HepG2 (cell line): ENCODE measurements around the gene CABLES2. TPM values are rescaled to one million over a fixed set of nuclear protein-coding genes. Genes with fewer than 3 reads are reported as not detected.
A peak's percentile ranks its signal among the peaks of the same experiment; 100 is the strongest.

Experiments used
- CSRNP1 ChIP-seq: sonication (generic); formaldehyde crosslinking; IDR thresholded peaks from 2 replicates; pipeline ENCODE4 v1.8.1; 2023; ENCODE audit warnings: mild to moderate bottlenecking, missing genetic modification reagents
- GFI1 ChIP-seq: sonication (generic); formaldehyde crosslinking; IDR thresholded peaks from 2 replicates; pipeline ENCODE4 v1.5.0; 2020; ENCODE audit warnings: missing genetic modification reagents, mild to moderate bottlenecking, borderline replicate concordance
- GPN1 ChIP-seq: sonication (generic); formaldehyde crosslinking; IDR thresholded peaks from 2 replicates; pipeline ENCODE4 v1.5.1; 2020; ENCODE audit warnings: missing genetic modification reagents, borderline replicate concordance
- MEIS1 ChIP-seq: sonication (generic); formaldehyde crosslinking; IDR thresholded peaks from 2 replicates; pipeline ENCODE4 v1.9.0; 2021; ENCODE audit warnings: mild to moderate bottlenecking, missing genetic modification reagents, moderate library complexity, borderline replicate concordance
- NCOR1 ChIP-seq: fragments of 200-600 bp; sonication (generic); IDR thresholded peaks from 2 replicates; pipeline ENCODE4 v1.7.0; 2017; ENCODE audit warnings: antibody characterized with exemption, low read length, borderline replicate concordance
- NKX3-1 ChIP-seq: sonication (generic); formaldehyde crosslinking; IDR thresholded peaks from 2 replicates; pipeline ENCODE4 v1.5.0; 2020; ENCODE audit warnings: missing genetic modification reagents
- REL ChIP-seq: sonication (generic); formaldehyde crosslinking; conservative IDR thresholded peaks from 2 replicates; pipeline ENCODE4 v1.8.0; 2022; ENCODE audit warnings: mild to moderate bottlenecking, missing genetic modification reagents, moderate library complexity
- SNAPC5 ChIP-seq: sonication (generic); formaldehyde crosslinking; IDR thresholded peaks from 2 replicates; pipeline ENCODE4 v1.8.1; 2023; ENCODE audit warnings: mild to moderate bottlenecking, missing genetic modification reagents, borderline replicate concordance
- TBL1XR1 ChIP-seq: fragments of 150-350 bp; IDR thresholded peaks from 2 replicates; pipeline ENCODE4 v1.6.1; 2014; ENCODE audit warnings: borderline replicate concordance, low read length; ENCODE audit not compliant: partially characterized antibody
- ZBTB7B ChIP-seq: sonication (generic); formaldehyde crosslinking; IDR thresholded peaks from 2 replicates; pipeline ENCODE4 v1.4.0; 2020; ENCODE audit warnings: missing genetic modification reagents
- ZFY ChIP-seq: sonication (generic); formaldehyde crosslinking; IDR thresholded peaks from 2 replicates; pipeline ENCODE4 v1.4.0; 2020; ENCODE audit warnings: missing genetic modification reagents
- ZNF251 ChIP-seq: sonication (generic); formaldehyde crosslinking; IDR thresholded peaks from 2 replicates; pipeline ENCODE4 v1.9.0; 2021; ENCODE audit warnings: mild to moderate bottlenecking, missing genetic modification reagents
- ZNF326 ChIP-seq: sonication (generic); formaldehyde crosslinking; IDR thresholded peaks from 2 replicates; pipeline ENCODE4 v1.4.0; 2020; ENCODE audit warnings: missing genetic modification reagents, borderline replicate concordance
- ZNF33A ChIP-seq: sonication (generic); formaldehyde crosslinking; IDR thresholded peaks from 2 replicates; pipeline ENCODE4 v1.5.1; 2020; ENCODE audit warnings: missing genetic modification reagents, mild to moderate bottlenecking, moderate library complexity, borderline replicate concordance
- ZNF33B ChIP-seq: sonication (generic); formaldehyde crosslinking; IDR thresholded peaks from 2 replicates; pipeline ENCODE4 v1.5.1; 2020; ENCODE audit warnings: mild to moderate bottlenecking, missing genetic modification reagents
- ZNF34 ChIP-seq: sonication (generic); formaldehyde crosslinking; IDR thresholded peaks from 2 replicates; pipeline ENCODE4 v1.4.0; 2020; ENCODE audit warnings: mild to moderate bottlenecking, missing genetic modification reagents, borderline replicate concordance
- ZNF343 ChIP-seq: sonication (generic); formaldehyde crosslinking; IDR thresholded peaks from 2 replicates; pipeline ENCODE4 v1.4.0; 2020; ENCODE audit warnings: mild to moderate bottlenecking, missing genetic modification reagents
- ZNF451 ChIP-seq: sonication (generic); formaldehyde crosslinking; IDR thresholded peaks from 2 replicates; pipeline ENCODE4 v1.5.0; 2020; ENCODE audit warnings: mild to moderate bottlenecking, missing genetic modification reagents
- ZNF788 ChIP-seq: sonication (generic); formaldehyde crosslinking; IDR thresholded peaks from 2 replicates; pipeline ENCODE4 v1.5.0; 2020; ENCODE audit warnings: mild to moderate bottlenecking, missing genetic modification reagents, borderline replicate concordance
- ZNF841 ChIP-seq: sonication (generic); formaldehyde crosslinking; IDR thresholded peaks from 2 replicates; pipeline ENCODE4 v1.8.1; 2023; ENCODE audit warnings: missing genetic modification reagents, borderline replicate concordance
- ZNF883 ChIP-seq: sonication (generic); formaldehyde crosslinking; IDR thresholded peaks from 2 replicates; pipeline ENCODE4 v1.5.1; 2020; ENCODE audit warnings: mild to moderate bottlenecking, missing genetic modification reagents; ENCODE audit errors: not compliant biosample characterization
- ZSCAN9 ChIP-seq: IDR thresholded peaks from 2 replicates; pipeline ENCODE4 v1.6.1; 2016; ENCODE audit warnings: borderline replicate concordance
- polyA plus RNA-seq, 8 experiments: library from polyadenylated mRNA; depleted of rRNA in 3 of 8; stranded (reverse) in 7 of 8; unstranded in 1 of 8; fragments of >200 nt; fragmentation: Illumina TruSeq in 4 of 8; extraction: Trizol in 4 of 8; gene quantifications; 2 replicates each; pipeline versions ENCODE4 v1.2.1 to v1.2.3, GENCODE V29; 2011 to 2016; ENCODE audit warnings: low read depth in 4 of 8, missing spikeins in 1 of 8, mixed read lengths in 1 of 8; ENCODE audit not compliant: insufficient read depth in 1 of 8
- total RNA-seq, 5 experiments: library from RNA; depleted of rRNA; stranded (reverse); fragments of >200 nt; fragmentation: Illumina TruSeq; extraction: Trizol; gene quantifications; 2 replicates each; pipeline ENCODE4 v1.2.3, GENCODE V29; 2016; ENCODE audit warnings: low read depth in 1 of 5
- TF ChIP-seq, protein P1 (sequence below): sonication (generic); formaldehyde crosslinking; IDR thresholded peaks from 2 replicates; pipeline ENCODE4 v1.4.0; 2020; ENCODE audit warnings: missing genetic modification reagents
- TF ChIP-seq, protein P2 (sequence below): sonication (generic); formaldehyde crosslinking; conservative IDR thresholded peaks from 2 replicates; pipeline ENCODE4 v1.4.0; 2020; ENCODE audit warnings: missing genetic modification reagents

Gene CABLES2
- total and polyA plus RNA-seq, 2 of the 13 experiments (the other 11 are each of a cell fraction or from before 2014, with no cell fraction given): 5.2 to 9.7 TPM

DNA sequence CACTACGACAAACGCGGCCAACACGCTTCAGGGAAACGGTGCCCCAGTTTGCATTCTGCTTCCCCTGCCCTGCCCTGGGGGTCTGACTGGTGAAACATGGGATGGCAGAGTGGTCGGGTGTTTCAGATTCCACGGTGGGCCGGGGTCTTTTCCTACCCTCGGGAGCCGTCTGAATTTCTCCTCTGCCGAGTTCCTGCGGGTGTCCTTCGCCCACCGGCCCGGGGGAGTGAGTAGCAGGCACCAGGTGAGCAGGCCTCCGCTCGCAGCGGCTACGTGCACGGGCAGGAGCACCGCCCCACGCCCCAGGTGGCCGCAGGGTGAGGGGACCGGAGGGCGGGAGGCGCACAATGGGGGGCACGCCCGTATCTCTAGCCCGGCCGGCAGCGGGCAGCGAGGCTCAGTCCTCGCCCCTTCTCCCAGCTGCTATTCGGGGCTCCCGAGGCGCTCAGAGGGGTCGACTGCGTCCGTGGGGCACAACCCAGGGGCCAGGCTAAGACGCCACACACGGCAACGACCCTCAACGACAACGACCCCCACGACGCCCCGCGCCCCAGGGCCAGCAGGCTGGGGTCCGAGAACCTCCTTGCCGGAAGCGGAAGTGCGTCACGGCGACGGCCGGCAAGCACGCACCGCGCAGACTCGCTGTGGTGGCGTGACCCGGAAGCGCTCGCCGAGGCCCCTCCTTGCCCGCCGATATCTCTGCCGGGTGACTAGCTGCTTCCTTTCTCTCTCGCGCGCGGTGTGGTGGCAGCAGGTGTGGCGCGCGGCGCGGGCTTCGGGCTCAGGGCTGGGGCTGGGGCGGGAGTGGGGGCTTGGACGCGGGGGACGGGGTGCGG is 20.5 kb downstream of the CABLES2 start, which contains the start of gene RPS21 (continued):
- TF ChIP-seq CSRNP1 (CRISPR knock-in tag) (peak; percentile 84; the same call in 1 of the 2 replicates), ZBTB7B (CRISPR knock-in tag) (peak; percentile 98), ZNF33B (CRISPR knock-in tag) (peak; percentile 59; the same call in 1 of the 2 replicates), MEIS1 (CRISPR knock-in tag) (peak; percentile 42; the same call in 1 of the 2 replicates), ZNF841 (CRISPR knock-in tag) (no peak), ZNF788 (CRISPR knock-in tag) (peak; percentile 84), TBL1XR1 (peak; percentile 77), ZNF251 (CRISPR knock-in tag) (0 out of 2 replicates have a peak, but pooled peaks have one; percentile 95), GPN1 (CRISPR knock-in tag) (peak; percentile 89; the same call in 1 of the 2 replicates), ZNF34 (CRISPR knock-in tag) (peak; percentile 97), ZNF326 (no peak), ZNF883 (CRISPR knock-in tag) (peak; percentile 63), REL (CRISPR knock-in tag) (peak; percentile 69; the same call in 1 of the 2 replicates), ZNF33A (no peak), SNAPC5 (CRISPR knock-in tag) (no peak; the same call in 1 of the 2 replicates), ZNF343 (CRISPR knock-in tag) (no peak; the same call in 1 of the 2 replicates), ZSCAN9 (CRISPR knock-in tag) (peak; percentile 78; the same call in 1 of the 2 replicates), NCOR1 (no peak), ZNF451 (0 out of 2 replicates have a peak, but pooled peaks have one; percentile 59), ZFY (CRISPR knock-in tag) (peak; percentile 84), GFI1 (CRISPR knock-in tag) (no peak), NKX3-1 (CRISPR knock-in tag) (peak; percentile 51; the same call in 1 of the 2 replicates)
- TF ChIP-seq, protein P1, sequence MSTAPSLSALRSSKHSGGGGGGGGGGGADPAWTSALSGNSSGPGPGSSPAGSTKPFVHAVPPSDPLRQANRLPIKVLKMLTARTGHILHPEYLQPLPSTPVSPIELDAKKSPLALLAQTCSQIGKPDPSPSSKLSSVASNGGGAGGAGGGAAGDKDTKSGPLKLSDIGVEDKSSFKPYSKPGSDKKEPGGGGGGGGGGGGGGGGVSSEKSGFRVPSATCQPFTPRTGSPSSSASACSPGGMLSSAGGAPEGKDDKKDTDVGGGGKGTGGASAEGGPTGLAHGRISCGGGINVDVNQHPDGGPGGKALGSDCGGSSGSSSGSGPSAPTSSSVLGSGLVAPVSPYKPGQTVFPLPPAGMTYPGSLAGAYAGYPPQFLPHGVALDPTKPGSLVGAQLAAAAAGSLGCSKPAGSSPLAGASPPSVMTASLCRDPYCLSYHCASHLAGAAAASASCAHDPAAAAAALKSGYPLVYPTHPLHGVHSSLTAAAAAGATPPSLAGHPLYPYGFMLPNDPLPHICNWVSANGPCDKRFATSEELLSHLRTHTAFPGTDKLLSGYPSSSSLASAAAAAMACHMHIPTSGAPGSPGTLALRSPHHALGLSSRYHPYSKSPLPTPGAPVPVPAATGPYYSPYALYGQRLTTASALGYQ: peak; percentile 56; the same call in 1 of the 2 replicates
- TF ChIP-seq, protein P2, sequence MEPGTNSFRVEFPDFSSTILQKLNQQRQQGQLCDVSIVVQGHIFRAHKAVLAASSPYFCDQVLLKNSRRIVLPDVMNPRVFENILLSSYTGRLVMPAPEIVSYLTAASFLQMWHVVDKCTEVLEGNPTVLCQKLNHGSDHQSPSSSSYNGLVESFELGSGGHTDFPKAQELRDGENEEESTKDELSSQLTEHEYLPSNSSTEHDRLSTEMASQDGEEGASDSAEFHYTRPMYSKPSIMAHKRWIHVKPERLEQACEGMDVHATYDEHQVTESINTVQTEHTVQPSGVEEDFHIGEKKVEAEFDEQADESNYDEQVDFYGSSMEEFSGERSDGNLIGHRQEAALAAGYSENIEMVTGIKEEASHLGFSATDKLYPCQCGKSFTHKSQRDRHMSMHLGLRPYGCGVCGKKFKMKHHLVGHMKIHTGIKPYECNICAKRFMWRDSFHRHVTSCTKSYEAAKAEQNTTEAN (CRISPR knock-in tag): 0 out of 2 replicates have a peak, but pooled peaks have one; percentile 41
